Daoy (cell line): ENCODE results near the gene OBSCN. TPM values are rescaled to one million over a fixed set of nuclear protein-coding genes. Genes with fewer than 3 reads are reported as not detected.
"Not testable (repeated sequence)": the region's sequence is repeated elsewhere in the genome, so short reads cannot be mapped to it uniquely, and the experiment has no call there.

ENCODE experiments used
- DNase-seq: peaks from one replicate; pipeline ENCODE4 v3.0.0-alpha.2; 2015; ENCODE audit warnings: low read depth
- total RNA-seq: library from RNA; depleted of rRNA; stranded (reverse); fragments of >200 nt; shearing (Covaris generic); gene quantifications from 2 replicates; pipeline ENCODE4 v1.2.3, GENCODE V29; 2014

Gene OBSCN
- total RNA-seq, 1 experiment from 2014 or later: 4.1 TPM

GRCh38 chr1:228256626-228257375 lies 49.0 kb downstream of the OBSCN start:
- DNase-seq: no peak

DNA sequence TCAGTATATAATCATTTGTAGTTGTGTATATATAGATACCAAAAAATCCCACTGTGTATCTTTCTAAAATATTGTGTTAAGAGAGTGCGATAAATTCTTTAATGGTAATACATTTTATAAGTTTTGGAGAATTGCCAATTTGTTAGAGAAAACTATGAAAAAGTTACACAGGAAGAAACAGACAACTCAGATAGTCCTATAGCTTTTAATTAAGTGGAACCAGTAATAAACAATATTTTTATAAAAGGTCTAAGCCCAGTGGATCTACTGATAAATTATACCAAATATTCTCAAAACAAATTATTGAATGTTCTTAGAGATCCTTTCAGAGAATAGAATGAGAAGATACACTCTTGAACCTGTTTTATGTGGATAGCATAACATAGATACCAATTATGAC lies 50.6 kb downstream of the OBSCN start:
- no peak for DNase-seq

DNA sequence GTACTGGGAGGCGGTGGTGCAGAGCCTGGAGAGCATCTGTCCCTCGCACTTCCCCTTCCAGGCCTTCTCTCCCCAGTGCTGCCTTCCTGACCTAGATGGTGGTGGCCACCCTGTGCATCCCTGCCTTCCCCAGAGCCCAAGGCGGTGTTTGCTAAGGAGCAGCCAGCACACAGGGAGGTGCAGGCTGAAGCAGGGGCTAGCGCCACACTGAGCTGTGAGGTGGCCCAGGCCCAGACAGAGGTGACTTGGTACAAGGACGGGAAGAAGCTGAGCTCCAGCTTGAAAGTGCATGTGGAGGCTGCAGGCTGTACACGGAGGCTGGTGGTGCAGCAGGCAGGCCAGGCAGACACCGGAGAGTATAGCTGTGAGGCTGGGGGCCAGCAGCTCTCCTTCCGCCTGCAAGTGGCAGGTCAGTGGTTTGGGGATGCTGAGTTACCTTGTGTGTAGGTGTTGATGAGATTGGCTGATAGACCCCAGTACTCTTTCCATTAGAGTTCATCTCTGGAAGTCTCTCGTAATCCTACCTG lies 51.6 kb downstream of the OBSCN start:
- no peak for DNase-seq

GRCh38 chr1:228259951-228260350 lies 52.1 kb downstream of the OBSCN start:
- no peak for DNase-seq

GRCh38 chr1:228261706-228262105 lies 53.9 kb downstream of the OBSCN start:
- no peak for DNase-seq

- no peak for DNase-seq
Measured at GRCh38 chr1:228262475-228262874, 54.6 kb downstream of the OBSCN start.

DNA sequence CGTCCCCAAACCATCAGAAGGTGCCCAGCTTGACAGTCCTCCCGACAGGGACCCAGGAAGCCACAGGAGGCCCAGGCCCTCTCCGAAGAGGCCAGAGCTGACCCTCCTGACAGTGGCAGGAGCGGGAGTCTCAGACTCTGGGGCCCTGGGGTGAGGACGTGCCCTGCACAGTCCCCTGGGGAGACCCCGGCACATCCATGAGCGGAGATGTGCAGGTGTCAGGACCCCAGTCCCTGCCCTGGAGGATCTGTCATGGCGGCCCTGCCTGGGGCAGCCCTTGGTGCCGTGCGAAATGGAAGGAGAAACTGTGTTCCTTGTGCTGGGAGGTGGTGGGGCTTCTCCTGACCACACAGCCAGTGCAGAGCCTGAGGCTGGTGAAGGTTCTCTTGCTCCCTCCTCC lies 55.8 kb downstream of the OBSCN start:
- no peak for DNase-seq

DNA sequence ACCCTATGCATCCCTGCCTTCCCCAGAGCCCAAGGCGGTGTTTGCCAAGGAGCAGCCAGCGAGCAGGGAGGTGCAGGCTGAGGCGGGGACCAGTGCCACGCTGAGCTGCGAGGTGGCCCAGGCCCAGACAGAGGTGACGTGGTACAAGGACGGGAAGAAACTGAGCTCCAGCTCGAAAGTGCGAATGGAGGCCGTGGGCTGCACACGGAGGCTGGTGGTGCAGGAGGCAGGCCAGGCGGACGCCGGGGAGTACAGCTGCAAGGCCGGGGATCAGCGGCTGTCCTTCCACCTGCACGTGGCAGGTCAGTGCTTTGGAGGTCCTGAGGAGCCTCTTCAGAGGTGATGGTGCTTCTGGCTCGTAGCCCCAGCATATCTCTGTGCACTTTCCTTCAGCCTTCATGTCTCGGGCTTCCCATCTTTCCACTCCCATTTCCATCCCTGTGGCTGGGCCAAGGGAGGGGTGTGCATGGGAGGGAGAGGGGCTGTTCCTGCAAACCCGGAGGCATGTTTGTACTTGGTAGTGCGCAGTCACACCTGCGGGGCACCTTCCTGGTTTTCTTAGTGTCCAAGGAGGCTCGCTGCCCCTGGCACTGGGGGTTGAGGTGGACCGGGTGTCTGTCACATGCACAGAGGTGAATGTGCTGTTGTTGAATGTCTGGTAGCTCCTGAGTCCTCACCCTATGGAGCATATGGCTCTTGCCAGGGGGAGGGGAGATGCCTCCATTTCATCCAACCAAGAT lies 56.4 kb downstream of the OBSCN start:
- DNase-seq: no peak

DNA sequence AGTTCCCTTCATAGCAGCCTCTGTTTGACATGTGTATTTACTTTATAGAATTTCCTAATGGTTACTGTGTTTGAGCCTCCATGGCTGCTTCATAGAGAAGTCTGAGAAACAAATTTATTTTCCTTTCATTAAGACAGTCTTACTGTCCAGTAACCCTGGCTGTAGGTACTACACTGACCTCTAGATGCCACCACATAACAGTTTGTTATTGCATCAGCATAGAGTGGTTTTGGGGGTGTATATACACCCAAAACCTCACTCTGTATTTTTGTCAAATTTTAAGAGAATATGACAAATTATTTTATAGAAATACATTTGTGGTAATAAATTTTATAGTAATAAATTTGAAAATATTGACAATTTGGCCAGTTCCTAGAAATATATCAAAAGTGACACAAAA lies 57.3 kb downstream of the OBSCN start:
- no peak for DNase-seq

DNA sequence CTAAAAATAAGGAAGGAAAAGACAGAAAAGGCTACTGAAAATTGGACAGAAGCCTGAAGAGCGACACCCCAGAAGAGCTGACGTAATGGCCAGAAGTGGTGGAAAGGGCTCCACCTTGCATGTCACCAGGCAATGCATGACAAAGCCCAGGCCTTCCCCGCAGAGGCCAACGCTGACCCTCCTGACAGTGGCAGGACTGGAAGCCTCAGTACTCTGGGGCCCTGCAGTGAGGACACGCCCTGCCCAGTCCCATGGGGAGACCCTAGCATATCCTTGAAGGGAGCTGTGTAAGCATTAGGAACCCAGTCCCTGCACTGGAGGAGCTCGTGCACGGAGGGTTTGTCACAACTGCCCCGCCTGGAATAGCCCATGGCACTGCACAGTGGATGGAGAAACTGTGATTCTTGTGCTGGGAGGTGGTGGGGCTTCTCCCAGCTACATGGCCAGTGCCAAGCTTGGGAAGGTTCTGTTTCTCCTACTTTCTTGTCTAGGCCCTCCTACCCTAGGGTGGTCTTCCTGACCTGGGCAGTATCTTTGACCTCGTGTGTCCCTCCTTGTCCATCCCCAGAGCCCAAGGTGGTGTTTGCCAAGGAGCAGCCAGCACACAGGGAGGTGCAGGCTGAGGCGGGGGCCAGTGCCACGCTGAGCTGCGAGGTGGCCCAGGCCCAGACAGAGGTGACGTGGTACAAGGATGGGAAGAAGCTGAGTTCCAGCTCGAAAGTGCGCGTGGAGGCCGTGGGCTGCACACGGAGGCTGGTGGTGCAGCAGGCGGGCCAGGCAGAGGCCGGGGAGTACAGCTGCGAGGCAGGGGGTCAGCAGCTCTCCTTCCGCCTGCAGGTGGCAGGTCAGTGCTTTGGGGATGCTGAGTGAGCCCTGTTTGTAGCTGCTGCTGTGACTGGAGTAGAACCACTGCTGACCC lies 60.4 kb downstream of the OBSCN start:
- no peak for DNase-seq

DNA sequence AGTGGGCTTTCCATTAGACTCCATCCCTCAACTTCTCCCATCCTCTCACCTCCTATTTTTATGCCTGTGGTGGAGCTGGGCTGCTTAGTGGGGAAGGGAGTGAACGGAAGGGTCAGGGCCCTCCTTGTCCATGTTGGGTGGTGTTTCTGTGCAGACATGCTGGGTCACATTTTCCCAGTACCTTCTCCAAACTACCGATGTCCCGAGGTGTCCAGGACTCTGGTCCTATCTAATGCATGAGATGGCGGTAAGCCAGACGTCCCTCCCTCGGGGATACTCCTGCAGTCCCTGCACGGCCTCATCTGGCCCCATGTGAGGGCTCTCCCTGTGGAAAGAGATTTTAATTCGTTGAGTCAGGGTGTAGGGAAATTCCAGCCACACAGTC lies 61.0 kb downstream of the OBSCN start:
- no peak for DNase-seq

GRCh38 chr1:228269431-228269830 lies 61.6 kb downstream of the OBSCN start:
- not testable (repeated sequence) for DNase-seq

DNA sequence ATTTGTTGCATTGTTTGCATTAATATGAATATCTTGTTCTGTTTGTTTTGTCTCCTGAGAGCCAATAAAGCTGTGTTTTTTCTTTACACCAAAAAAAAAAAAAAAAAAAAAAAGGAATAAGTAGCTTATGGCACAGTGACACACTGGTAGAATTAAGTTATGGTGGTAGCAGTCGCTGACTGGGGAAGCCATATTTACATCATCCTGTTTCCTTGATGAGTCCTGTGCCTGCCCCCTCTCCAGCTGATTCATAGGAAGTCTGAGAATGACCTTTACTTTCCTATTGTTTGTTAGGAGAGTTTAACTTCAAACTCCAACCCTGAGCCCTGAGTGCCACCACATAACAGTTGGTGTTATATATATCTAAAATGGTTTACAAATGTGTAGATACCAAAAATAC lies 62.2 kb downstream of the OBSCN start:
- no peak for DNase-seq

DNA sequence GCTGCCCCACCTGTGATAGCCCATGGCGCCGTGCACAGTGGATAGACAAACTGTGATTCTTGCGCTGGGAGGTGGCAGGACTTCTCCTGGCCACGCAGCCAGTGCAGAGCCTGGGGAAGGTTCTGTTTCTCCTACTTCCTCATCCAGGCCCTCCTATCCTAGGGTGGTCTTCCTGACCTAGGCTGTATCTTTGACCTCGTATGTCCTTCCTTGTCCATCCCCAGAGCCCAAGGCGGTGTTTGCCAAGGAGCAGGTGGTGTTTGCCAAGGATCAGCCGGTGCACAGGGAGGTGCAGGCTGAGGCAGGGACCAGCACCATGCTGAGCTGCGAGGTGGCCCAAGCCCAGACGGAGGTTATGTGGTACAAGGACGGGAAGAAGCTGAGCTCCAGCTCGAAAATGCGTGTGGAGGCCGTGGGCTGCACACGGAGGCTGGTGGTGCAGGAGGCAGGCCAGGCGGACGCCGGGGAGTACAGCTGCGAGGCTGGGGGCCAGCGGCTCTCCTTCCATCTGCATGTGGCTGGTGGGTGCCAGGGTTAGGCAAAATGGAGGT lies 63.9 kb downstream of the OBSCN start:
- no peak for DNase-seq

GRCh38 chr1:228272331-228272791 lies 64.5 kb downstream of the OBSCN start:
- no peak for DNase-seq

GRCh38 chr1:228272831-228273571 lies 65.2 kb downstream of the OBSCN start:
- DNase-seq: no peak

DNA sequence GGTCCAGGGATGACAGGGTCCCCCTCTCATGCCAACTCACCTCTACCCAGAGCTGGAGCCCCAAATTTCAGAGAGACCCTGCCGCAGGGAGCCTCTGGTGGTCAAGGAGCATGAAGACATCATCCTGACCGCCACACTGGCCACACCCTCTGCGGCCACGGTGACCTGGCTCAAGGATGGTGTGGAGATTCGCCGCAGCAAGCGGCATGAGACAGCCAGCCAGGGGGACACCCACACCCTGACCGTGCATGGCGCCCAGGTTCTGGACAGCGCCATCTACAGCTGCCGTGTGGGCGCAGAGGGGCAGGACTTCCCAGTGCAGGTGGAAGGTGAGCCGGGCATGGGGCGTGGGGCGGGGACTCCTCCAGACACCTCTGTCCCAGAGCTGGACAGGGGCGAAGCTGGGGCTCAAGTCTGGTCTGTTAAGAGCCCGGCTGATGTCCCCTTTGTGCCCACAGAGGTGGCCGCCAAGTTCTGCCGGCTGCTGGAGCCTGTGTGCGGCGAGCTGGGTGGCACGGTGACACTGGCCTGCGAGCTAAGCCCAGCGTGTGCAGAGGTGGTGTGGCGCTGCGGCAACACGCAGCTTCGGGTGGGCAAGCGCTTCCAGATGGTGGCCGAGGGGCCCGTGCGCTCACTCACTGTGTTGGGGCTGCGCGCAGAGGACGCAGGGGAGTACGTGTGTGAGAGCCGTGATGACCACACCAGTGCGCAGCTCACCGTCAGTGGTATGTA lies 66.0 kb downstream of the OBSCN start:
- DNase-seq: no peak

- DNase-seq: no peak
Measured at GRCh38 chr1:228274452-228275178, 66.8 kb downstream of the OBSCN start.

- DNase-seq: no peak
Measured at GRCh38 chr1:228275179-228275429, 67.3 kb downstream of the OBSCN start.
